Gastrocnemius medialis (tissue), 4 donors: ENCODE measurements around the gene MON1A. TPM values are rescaled to one million over a fixed set of nuclear protein-coding genes. Genes with fewer than 3 reads are reported as not detected.
"Not testable (repeated sequence)": the region's sequence is repeated elsewhere in the genome, so short reads cannot be mapped to it uniquely, and the experiment has no call there.

Experiments
- ATAC-seq, 2 donors: fragments of 150-250 bp; one replicate each; pipeline ENCODE4 v1.9.1; 2016
- DNase-seq, 2 donors: peaks; one replicate each; pipeline ENCODE4 v3.0.0-alpha.2; 2019
- H3K27ac ChIP-seq, 4 donors: fragments of 200-600 bp; sonication (generic); 1 replicate in 1 of 4; 2 replicates in 3 of 4; pipeline ENCODE4 v1.5.1; 2016 to 2018; ENCODE audit warnings: mild to moderate bottlenecking in 2 of 4, moderate library complexity in 1 of 4
- H3K27me3 ChIP-seq, 3 donors: fragments of 200-600 bp; sonication (generic) in 2 of 3; 1 replicate in 1 of 3; 2 replicates in 2 of 3; pipeline versions ENCODE4 v1.5.1 to v1.6.0; 2016 to 2019; ENCODE audit warnings: mild to moderate bottlenecking in 1 of 3, moderate library complexity in 1 of 3
- H3K36me3 ChIP-seq, 2 donors: fragments of 200-600 bp; sonication (generic) in 1 of 2; one replicate each; pipeline ENCODE4 v1.5.1; 2017 to 2018
- H3K4me1 ChIP-seq, 2 donors: fragments of 200-600 bp; sonication (generic) in 1 of 2; one replicate each; pipeline ENCODE4 v1.5.1; 2016 to 2017; ENCODE audit warnings: mild to moderate bottlenecking in 2 of 2
- H3K4me3 ChIP-seq, 4 donors: fragments of 200-600 bp; sonication (generic) in 3 of 4; 1 replicate in 1 of 4; 2 replicates in 3 of 4; pipeline ENCODE4 v1.5.1; 2016 to 2019; ENCODE audit warnings: mild to moderate bottlenecking in 2 of 4
- H3K9me3 ChIP-seq, 3 donors: fragments of 200-600 bp; sonication (generic) in 2 of 3; 1 replicate in 1 of 3; 2 replicates in 2 of 3; pipeline ENCODE4 v1.5.1; 2016 to 2019
- POLR2A ChIP-seq, 2 donors: fragments of 450-650 bp; IDR thresholded peaks; one replicate each; pipeline ENCODE4 v1.6.1; 2017; ENCODE audit warnings: antibody characterized with exemption in 2 of 2, mild to moderate bottlenecking in 2 of 2, moderate library complexity in 2 of 2
- in situ Hi-C, 4 donors: fragments of 200-750 bp; cut with MboI; loops; one replicate each; pipeline versions ENCODE4 v1.15.0 to v1.8.0; 2017; ENCODE audit warnings: low sequenced_read_pairs in 4 of 4
- intact Hi-C: fragments of 100-400 bp; cut with DNase I; formaldehyde crosslinking; loops from one replicate; pipeline ENCODE4 v1.15.1; 2023; ENCODE audit warnings: low total_unique reads
- total RNA-seq, 4 donors: library from RNA; depleted of rRNA; stranded (reverse); fragments of >200 nt; gene quantifications; one replicate each; pipeline versions ENCODE4 v1.1.0 to v1.2.3, GENCODE V29; 2016
- TF ChIP-seq, protein P1 (sequence below), 5 experiments: fragments of 450-650 bp in 3 of 5; fragments of 200-600 bp in 2 of 5; sonication (generic) in 2 of 5; IDR thresholded peaks in 4 of 5; conservative IDR thresholded peaks in 1 of 5; 1 replicate in 4 of 5; 2 replicates in 1 of 5; pipeline ENCODE4 v1.5.1; 2016 to 2019; ENCODE audit warnings: antibody characterized with exemption in 5 of 5, mild to moderate bottlenecking in 3 of 5, moderate library complexity in 3 of 5

The MON1A gene
- total RNA-seq, 4 donors from 2014 or later: 13.9 to 41.9 (median 23.9) TPM

DNA sequence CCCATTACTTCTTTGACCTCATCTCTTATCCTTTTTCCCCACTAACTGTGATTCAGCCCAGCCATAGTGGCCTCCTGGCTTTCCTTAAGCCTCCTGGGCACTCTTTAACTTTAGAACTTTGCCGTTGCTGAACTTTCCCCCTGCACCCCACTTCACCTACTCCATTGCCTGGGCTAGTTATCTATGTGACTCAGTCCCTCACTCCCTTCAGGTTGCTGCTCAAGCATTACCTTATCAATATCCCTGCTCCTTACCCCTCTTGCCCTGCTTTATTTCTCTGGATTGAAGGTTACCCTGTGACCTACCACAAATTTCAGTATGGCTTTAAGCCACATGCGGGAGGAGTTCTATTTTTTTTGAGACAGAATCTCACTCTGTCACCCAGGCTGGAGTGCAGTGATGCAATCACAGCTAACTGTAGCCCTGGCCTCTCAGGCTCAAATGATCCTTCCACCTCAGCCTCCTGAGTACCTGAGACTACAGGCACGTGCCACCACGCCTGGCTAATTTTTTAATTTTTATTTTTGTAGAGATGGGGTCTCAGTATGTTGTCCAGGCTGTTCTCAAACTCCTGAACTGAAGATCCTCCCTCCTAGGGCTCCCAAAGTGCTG is 3.4 kb downstream of the MON1A start:
- Histone ChIP-seq H3K36me3 (peaks cover 0 to 4% of the 10 kb centered on the region in 2 donors), H3K27me3 (no peaks in the 10 kb centered on the region), H3K27ac (no peak overlapping the region), H3K4me1 (peaks cover 22 to 36% of the 10 kb centered on the region in 2 donors), H3K4me3 (no peak overlapping the region), H3K9me3 (no peaks in the 10 kb centered on the region)
- DNase-seq: no peak
- in situ Hi-C loops (loop anchor here in 1 of 4 donors (25.0 kb wide), 1 partner anchor 361 kb away; the partner anchor contains the start of genes HYAL3, IFRD2, LSMEM2 and NAA80), intact Hi-C loops (no loop called here)
- no peak for ATAC-seq
- TF ChIP-seq, protein P1, sequence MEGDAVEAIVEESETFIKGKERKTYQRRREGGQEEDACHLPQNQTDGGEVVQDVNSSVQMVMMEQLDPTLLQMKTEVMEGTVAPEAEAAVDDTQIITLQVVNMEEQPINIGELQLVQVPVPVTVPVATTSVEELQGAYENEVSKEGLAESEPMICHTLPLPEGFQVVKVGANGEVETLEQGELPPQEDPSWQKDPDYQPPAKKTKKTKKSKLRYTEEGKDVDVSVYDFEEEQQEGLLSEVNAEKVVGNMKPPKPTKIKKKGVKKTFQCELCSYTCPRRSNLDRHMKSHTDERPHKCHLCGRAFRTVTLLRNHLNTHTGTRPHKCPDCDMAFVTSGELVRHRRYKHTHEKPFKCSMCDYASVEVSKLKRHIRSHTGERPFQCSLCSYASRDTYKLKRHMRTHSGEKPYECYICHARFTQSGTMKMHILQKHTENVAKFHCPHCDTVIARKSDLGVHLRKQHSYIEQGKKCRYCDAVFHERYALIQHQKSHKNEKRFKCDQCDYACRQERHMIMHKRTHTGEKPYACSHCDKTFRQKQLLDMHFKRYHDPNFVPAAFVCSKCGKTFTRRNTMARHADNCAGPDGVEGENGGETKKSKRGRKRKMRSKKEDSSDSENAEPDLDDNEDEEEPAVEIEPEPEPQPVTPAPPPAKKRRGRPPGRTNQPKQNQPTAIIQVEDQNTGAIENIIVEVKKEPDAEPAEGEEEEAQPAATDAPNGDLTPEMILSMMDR (IDR thresholded peaks at IDR 0.05 in 4 of 5, conservative IDR thresholded peaks at IDR 0.05 in 1 of 5): no peak
- TF ChIP-seq POLR2A (IDR thresholded peaks at IDR 0.05): no peak

DNA sequence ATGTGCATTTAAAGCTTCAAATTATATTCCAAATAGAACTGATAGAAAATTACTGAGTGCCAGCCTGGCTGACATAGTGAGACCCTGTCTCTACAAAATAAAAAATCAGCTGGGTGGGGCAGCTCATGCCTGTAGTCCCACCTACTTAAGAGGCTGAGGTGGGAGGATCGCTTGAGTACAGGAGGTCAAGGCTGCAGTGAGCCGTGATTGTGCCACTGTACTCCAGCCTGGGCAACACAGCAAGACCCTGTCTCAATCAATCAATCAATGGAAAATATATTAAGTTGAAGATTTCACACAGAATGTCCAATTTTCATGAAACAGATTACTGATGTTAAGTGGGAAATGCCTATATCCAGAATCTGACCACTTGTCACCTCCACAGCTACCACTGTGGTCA is 4.1 kb downstream of the MON1A start:
- in situ Hi-C loops: loop anchor here in 1 of 4 donors (25.0 kb wide), 1 partner anchor 362 kb away; the partner anchor contains the start of genes HYAL3, IFRD2, LSMEM2 and NAA80
- intact Hi-C loops: no loop called here
- H3K27ac ChIP-seq: peak overlapping the region in 1 of 4 donors; percentile 53
- peaks cover 20 to 29% of the 10 kb centered on the region in 2 donors for H3K4me1 ChIP-seq
- TF ChIP-seq POLR2A (IDR thresholded peaks at IDR 0.05): no peak
- TF ChIP-seq, protein P1 (IDR thresholded peaks at IDR 0.05 in 4 of 5, conservative IDR thresholded peaks at IDR 0.05 in 1 of 5): no peak
- peaks cover 0 to 4% of the 10 kb centered on the region in 2 donors for H3K36me3 ChIP-seq
- no peaks in the 10 kb centered on the region for H3K27me3 ChIP-seq
- H3K4me3 ChIP-seq: no peak overlapping the region
- no peak for ATAC-seq
- DNase-seq: no peak
- no peaks in the 10 kb centered on the region for H3K9me3 ChIP-seq

DNA sequence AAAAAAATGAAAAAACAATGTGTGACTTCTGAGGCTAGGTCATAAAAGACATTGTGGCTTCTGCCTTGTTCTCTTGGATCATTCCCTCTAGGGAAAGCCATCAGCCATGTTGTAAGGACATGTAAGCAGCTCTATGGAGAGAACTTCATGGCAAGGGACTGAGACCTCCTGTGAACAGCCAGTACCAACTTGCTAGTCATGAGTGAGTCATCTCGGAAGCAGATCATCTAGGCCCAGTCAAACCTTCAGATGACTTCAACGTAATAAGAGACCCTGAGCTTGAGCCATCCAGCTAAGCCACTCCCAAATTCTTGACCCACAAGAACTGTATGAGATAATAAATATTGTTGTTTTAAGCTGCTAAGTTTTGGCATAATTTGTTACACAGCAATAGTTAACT is 4.9 kb downstream of the MON1A start:
- peak in 1 of 2 donors; percentile 45 for DNase-seq

DNA sequence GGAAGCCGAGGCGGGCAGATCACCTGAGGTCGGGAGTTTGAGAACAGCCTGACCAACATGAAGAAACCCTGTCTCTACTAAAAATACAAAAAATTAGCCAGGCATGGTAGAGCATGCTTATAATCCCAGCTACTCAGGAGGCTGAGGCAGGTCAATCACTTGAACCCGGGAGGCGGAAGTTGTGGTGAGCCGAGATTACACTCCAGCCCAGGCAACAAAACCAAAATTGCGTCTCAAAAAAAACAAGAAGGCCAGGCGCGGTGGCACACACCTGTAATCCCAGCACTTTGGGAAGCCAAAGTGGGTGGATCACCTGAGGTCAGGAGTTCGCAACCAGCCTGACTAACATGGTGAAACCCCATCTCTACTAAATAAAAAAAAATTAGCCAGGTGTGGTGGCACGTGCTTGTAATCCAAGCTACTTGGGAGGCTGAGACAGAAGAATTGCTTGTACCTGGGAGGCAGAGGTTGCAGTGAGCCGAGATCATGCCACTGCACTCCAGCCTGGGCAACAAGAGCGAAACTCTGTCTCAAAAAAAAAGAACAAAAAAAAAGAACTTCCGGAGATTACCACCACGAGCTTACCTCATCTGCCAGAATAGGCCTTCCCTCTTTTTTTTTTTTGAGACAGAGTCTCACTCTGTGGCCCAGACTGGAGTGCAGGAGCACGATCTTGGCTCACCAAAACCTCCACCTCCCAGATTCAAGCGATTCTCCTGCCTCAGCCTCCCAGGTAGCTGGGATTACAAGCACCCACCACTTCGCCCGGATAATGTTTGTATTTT is 11.6 kb downstream of the MON1A start:
- H3K27ac ChIP-seq, DNase-seq, in situ Hi-C loops, H3K4me3 ChIP-seq, H3K36me3 ChIP-seq, H3K4me1 ChIP-seq, H3K9me3 ChIP-seq, ATAC-seq, intact Hi-C loops, H3K27me3 ChIP-seq: not testable (repeated sequence)

More for the DNA sequence above, 4.9 kb downstream of the MON1A start:
- Histone ChIP-seq H3K36me3 (peaks cover 0 to 4% of the 10 kb centered on the region in 2 donors), H3K27ac (peak overlapping the region in 3 of 4 donors; percentile 4 to 60 (median 53)), H3K4me1 (peaks cover 14 to 24% of the 10 kb centered on the region in 2 donors), H3K4me3 (no peak overlapping the region), H3K27me3 (no peaks in the 10 kb centered on the region), H3K9me3 (no peaks in the 10 kb centered on the region)
- peak; percentile 65 for ATAC-seq
- intact Hi-C loops: no loop called here
- in situ Hi-C loops: loop anchor here in 1 of 4 donors (25.0 kb wide), 1 partner anchor 363 kb away; the partner anchor contains the start of genes HYAL3, IFRD2, LSMEM2 and NAA80
- TF ChIP-seq, protein P1 (IDR thresholded peaks at IDR 0.05 in 4 of 5, conservative IDR thresholded peaks at IDR 0.05 in 1 of 5): no peak
- TF ChIP-seq POLR2A (IDR thresholded peaks at IDR 0.05): no peak

DNA sequence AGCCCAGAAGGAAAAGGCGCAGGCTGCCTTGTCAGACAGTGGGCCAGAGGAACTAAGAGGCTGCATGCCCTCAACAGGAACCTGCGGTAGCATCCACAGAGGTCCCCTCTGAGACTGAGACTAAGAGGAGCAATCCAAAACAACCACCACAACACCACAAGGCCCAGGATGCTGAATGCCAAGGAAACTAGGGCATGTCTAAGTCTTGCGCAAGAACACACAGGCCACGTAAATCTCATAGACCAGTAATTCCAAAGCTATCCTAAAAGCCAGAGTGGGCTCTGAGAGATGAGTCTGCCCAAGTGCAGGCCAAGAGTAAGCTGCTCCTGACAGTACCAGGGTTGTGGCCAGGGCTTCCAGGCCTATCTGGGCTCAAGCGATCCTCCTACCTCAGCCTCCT is 12.9 kb downstream of the MON1A start:
- Histone ChIP-seq H3K27me3 (no peaks in the 10 kb centered on the region), H3K4me1 (no peaks in the 10 kb centered on the region), H3K36me3 (peaks cover 0 to 14% of the 10 kb centered on the region in 2 donors), H3K27ac (no peak overlapping the region), H3K4me3 (no peak overlapping the region), H3K9me3 (no peaks in the 10 kb centered on the region)
- in situ Hi-C loops (no loop called here), intact Hi-C loops (no loop called here)
- DNase-seq (no peak), ATAC-seq (no peak)
- TF ChIP-seq POLR2A (IDR thresholded peaks at IDR 0.05): no peak
- TF ChIP-seq, protein P1 (IDR thresholded peaks at IDR 0.05 in 4 of 5, conservative IDR thresholded peaks at IDR 0.05 in 1 of 5): no peak
